ENCODE results near the gene ARL4C.

ARL4C gene

GRCh38 chr2:234488486-234488885, 8.4 kb downstream of the ARL4C start:
- Histone ChIP-seq H3K27me3 (peaks cover 95% of the 10 kb centered on the region), H3K9me3 (no peaks in the 10 kb centered on the region), H3K36me3 (no peaks in the 10 kb centered on the region), H3K4me3 (ENCODE audit: low read depth in 1 of 2, low read length in 1 of 2) (no peak overlapping the region), H3K27ac (no peak overlapping the region), H3K4me1 (ENCODE audit: control insufficient read depth in 1 of 2, insufficient read depth in 1 of 2, low read depth in 1 of 2, low read length in 1 of 2) (no peaks in the 10 kb centered on the region)
- TF ChIP-seq, protein P1, sequence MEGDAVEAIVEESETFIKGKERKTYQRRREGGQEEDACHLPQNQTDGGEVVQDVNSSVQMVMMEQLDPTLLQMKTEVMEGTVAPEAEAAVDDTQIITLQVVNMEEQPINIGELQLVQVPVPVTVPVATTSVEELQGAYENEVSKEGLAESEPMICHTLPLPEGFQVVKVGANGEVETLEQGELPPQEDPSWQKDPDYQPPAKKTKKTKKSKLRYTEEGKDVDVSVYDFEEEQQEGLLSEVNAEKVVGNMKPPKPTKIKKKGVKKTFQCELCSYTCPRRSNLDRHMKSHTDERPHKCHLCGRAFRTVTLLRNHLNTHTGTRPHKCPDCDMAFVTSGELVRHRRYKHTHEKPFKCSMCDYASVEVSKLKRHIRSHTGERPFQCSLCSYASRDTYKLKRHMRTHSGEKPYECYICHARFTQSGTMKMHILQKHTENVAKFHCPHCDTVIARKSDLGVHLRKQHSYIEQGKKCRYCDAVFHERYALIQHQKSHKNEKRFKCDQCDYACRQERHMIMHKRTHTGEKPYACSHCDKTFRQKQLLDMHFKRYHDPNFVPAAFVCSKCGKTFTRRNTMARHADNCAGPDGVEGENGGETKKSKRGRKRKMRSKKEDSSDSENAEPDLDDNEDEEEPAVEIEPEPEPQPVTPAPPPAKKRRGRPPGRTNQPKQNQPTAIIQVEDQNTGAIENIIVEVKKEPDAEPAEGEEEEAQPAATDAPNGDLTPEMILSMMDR (IDR thresholded peaks at IDR 0.05) = no peak

DNA sequence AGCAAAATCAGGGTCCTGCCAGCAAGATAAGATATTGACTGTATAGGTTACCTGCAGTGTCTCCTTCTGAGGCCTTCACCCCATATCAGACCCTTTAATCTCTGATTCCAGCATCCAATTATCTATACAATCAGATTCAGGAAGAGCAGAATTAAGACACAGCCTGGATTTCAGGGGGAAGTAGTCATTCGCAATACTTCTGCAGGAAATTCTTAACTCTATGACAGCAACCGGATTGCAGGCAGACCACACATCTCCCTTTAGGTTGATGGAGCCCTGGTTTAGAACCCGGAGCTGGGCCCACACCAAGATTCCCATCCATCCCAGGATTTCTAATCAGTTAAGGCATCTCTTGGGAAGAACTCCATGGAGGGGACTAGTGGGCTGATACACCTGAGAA, 9.5 kb downstream of the ARL4C start:
- no peak overlapping the region for H3K27ac ChIP-seq
- H3K36me3 ChIP-seq = no peaks in the 10 kb centered on the region
- TF ChIP-seq, protein P1 (IDR thresholded peaks at IDR 0.05) = no peak
- H3K4me1 ChIP-seq (ENCODE audit: control insufficient read depth in 1 of 2, insufficient read depth in 1 of 2, low read depth in 1 of 2, low read length in 1 of 2) = no peaks in the 10 kb centered on the region
- H3K27me3 ChIP-seq = peaks cover 95% of the 10 kb centered on the region
- H3K9me3 ChIP-seq = no peaks in the 10 kb centered on the region
- H3K4me3 ChIP-seq (ENCODE audit: low read depth in 1 of 2, low read length in 1 of 2) = no peak overlapping the region

GRCh38 chr2:234483568-234484251, 13.2 kb downstream of the ARL4C start:
- no peaks in the 10 kb centered on the region for H3K9me3 ChIP-seq
- H3K36me3 ChIP-seq = no peaks in the 10 kb centered on the region
- TF ChIP-seq, protein P1 (IDR thresholded peaks at IDR 0.05) = no peak
- no peaks in the 10 kb centered on the region for H3K4me1 ChIP-seq (ENCODE audit: control insufficient read depth in 1 of 2, insufficient read depth in 1 of 2, low read depth in 1 of 2, low read length in 1 of 2)
- H3K4me3 ChIP-seq (ENCODE audit: low read depth in 1 of 2, low read length in 1 of 2) = no peak overlapping the region
- peaks cover 80% of the 10 kb centered on the region for H3K27me3 ChIP-seq
- H3K27ac ChIP-seq = no peak overlapping the region

GRCh38 chr2:234481301-234481700, 15.6 kb downstream of the ARL4C start:
- no peaks in the 10 kb centered on the region for H3K36me3 ChIP-seq
- H3K4me1 ChIP-seq (ENCODE audit: control insufficient read depth in 1 of 2, insufficient read depth in 1 of 2, low read depth in 1 of 2, low read length in 1 of 2) = no peaks in the 10 kb centered on the region

GRCh38 chr2:234480337-234480736, 16.5 kb downstream of the ARL4C start:
- Histone ChIP-seq H3K4me3 (ENCODE audit: low read depth in 1 of 2, low read length in 1 of 2) (no peak overlapping the region), H3K36me3 (no peaks in the 10 kb centered on the region), H3K9me3 (no peaks in the 10 kb centered on the region), H3K27me3 (peaks cover 47% of the 10 kb centered on the region), H3K27ac (no peak overlapping the region), H3K4me1 (ENCODE audit: control insufficient read depth in 1 of 2, insufficient read depth in 1 of 2, low read depth in 1 of 2, low read length in 1 of 2) (no peaks in the 10 kb centered on the region)
- TF ChIP-seq, protein P1 (IDR thresholded peaks at IDR 0.05) = no peak

More at GRCh38 chr2:234481301-234481700, 15.6 kb downstream of the ARL4C start:
- TF ChIP-seq, protein P1 (IDR thresholded peaks at IDR 0.05) = no peak
- no peak overlapping the region for H3K27ac ChIP-seq
- H3K27me3 ChIP-seq = peaks cover 57% of the 10 kb centered on the region
- H3K4me3 ChIP-seq (ENCODE audit: low read depth in 1 of 2, low read length in 1 of 2) = no peak overlapping the region
- no peaks in the 10 kb centered on the region for H3K9me3 ChIP-seq
